ENCODE results near the gene CNTNAP1.

GRCh38 chr17:42684929-42685556 lies 2.7 kb downstream of the CNTNAP1 start:
- no peak for TF ChIP-seq CTCF (IDR thresholded peaks at IDR 0.05; ENCODE audit: low read depth, low read length)
- TF ChIP-seq POLR2A (IDR thresholded peaks at IDR 0.05; ENCODE audit: extremely low read depth, insufficient read length) = no peak
- TF ChIP-seq, protein P1, sequence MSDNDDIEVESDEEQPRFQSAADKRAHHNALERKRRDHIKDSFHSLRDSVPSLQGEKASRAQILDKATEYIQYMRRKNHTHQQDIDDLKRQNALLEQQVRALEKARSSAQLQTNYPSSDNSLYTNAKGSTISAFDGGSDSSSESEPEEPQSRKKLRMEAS (IDR thresholded peaks at IDR 0.05; ENCODE audit: low read depth, low read length) = no peak
- TF ChIP-seq MYC (IDR thresholded peaks at IDR 0.05; ENCODE audit: low read depth, low read length) = no peak

Data from NB4 (cell line).